Measurements from ENCODE around the gene OCEL1.
"Not testable (repeated sequence)": the region's sequence is repeated elsewhere in the genome, so short reads cannot be mapped to it uniquely, and the experiment has no call there.

OCEL1 gene

GRCh38 chr19:17259934-17260333 lies 33.9 kb downstream of the OCEL1 start:
- Mint-ChIP-seq H3K36me3 (ENCODE audit: low read depth) (no peaks in the 10 kb centered on the region), H3K27ac (no peak overlapping the region), H3K27me3 (no peaks in the 10 kb centered on the region), H3K9me3 (no peaks in the 10 kb centered on the region), H3K4me1 (ENCODE audit: low read depth) (peaks cover 9% of the 10 kb centered on the region), H3K4me3 (no peak overlapping the region)
- DNase-seq, result no peak

- H3K27me3 Mint-ChIP-seq, result no peaks in the 10 kb centered on the region
- no peak overlapping the region for H3K4me3 Mint-ChIP-seq
- no peaks in the 10 kb centered on the region for H3K36me3 Mint-ChIP-seq (ENCODE audit: low read depth)
- H3K27ac Mint-ChIP-seq, result no peak overlapping the region
- DNase-seq, result peak; percentile 93
- H3K4me1 Mint-ChIP-seq (ENCODE audit: low read depth), result peaks cover 9% of the 10 kb centered on the region
- H3K9me3 Mint-ChIP-seq, result no peaks in the 10 kb centered on the region
Measured at GRCh38 chr19:17260842-17261325, 34.9 kb downstream of the OCEL1 start.

GRCh38 chr19:17262557-17262956 lies 36.5 kb downstream of the OCEL1 start:
- Mint-ChIP-seq H3K4me3 (no peak overlapping the region), H3K36me3 (ENCODE audit: low read depth) (peaks cover 3% of the 10 kb centered on the region), H3K4me1 (ENCODE audit: low read depth) (peaks cover 17% of the 10 kb centered on the region), H3K9me3 (no peaks in the 10 kb centered on the region), H3K27me3 (no peaks in the 10 kb centered on the region), H3K27ac (no peak overlapping the region)
- DNase-seq, result no peak

- H3K4me1 Mint-ChIP-seq (ENCODE audit: low read depth), result peaks cover 25% of the 10 kb centered on the region
- no peak for DNase-seq
- peaks cover 15% of the 10 kb centered on the region for H3K36me3 Mint-ChIP-seq (ENCODE audit: low read depth)
- H3K27me3 Mint-ChIP-seq, result no peaks in the 10 kb centered on the region
- H3K4me3 Mint-ChIP-seq, result no peak overlapping the region
- H3K9me3 Mint-ChIP-seq, result no peaks in the 10 kb centered on the region
- H3K27ac Mint-ChIP-seq, result peak overlapping the region; percentile 44
Measured at GRCh38 chr19:17263712-17264640, 38.0 kb downstream of the OCEL1 start.

GRCh38 chr19:17264641-17264979 lies 38.6 kb downstream of the OCEL1 start, which contains the start of gene USHBP1:
Gene USHBP1 (minus strand): TSS chr19:17264745. CDS start chr19:17264299, 446 bp downstream.
- peak within 1 kb of the TSS; percentile 44 for H3K27ac Mint-ChIP-seq
- peaks cover 20% of the 10 kb centered on the region for H3K36me3 Mint-ChIP-seq (ENCODE audit: low read depth)
- H3K4me3 Mint-ChIP-seq, result no peak within 1 kb of the TSS
- H3K4me1 Mint-ChIP-seq (ENCODE audit: low read depth), result peaks cover 26% of the 10 kb centered on the region
- DNase-seq, result no peak
- H3K27me3 Mint-ChIP-seq, result no peaks in the 10 kb centered on the region
- no peaks in the 10 kb centered on the region for H3K9me3 Mint-ChIP-seq

GRCh38 chr19:17266026-17266425 lies 40.0 kb downstream of the OCEL1 start:
- no peak for DNase-seq
- Mint-ChIP-seq H3K27ac (no peak overlapping the region), H3K4me3 (no peak overlapping the region), H3K27me3 (no peaks in the 10 kb centered on the region), H3K9me3 (no peaks in the 10 kb centered on the region), H3K36me3 (ENCODE audit: low read depth) (peaks cover 30% of the 10 kb centered on the region), H3K4me1 (ENCODE audit: low read depth) (peaks cover 22% of the 10 kb centered on the region)

GRCh38 chr19:17266589-17266974 lies 40.6 kb downstream of the OCEL1 start:
- no peak for DNase-seq
- peak overlapping the region; percentile 94 for H3K4me3 Mint-ChIP-seq
- no peaks in the 10 kb centered on the region for H3K27me3 Mint-ChIP-seq
- peaks cover 22% of the 10 kb centered on the region for H3K4me1 Mint-ChIP-seq (ENCODE audit: low read depth)
- H3K36me3 Mint-ChIP-seq (ENCODE audit: low read depth), result peaks cover 36% of the 10 kb centered on the region
- peak overlapping the region; percentile 91 for H3K27ac Mint-ChIP-seq
- H3K9me3 Mint-ChIP-seq, result no peaks in the 10 kb centered on the region

GRCh38 chr19:17266975-17267788 lies 41.2 kb downstream of the OCEL1 start, which contains the start of gene BABAM1:
Gene BABAM1 (plus strand): TSS chr19:17267443. CDS start chr19:17268807, 1,364 bp downstream.
- DNase-seq, result peak; percentile 90
- Mint-ChIP-seq H3K4me3 (peak within 1 kb of the TSS; percentile 94), H3K27me3 (no peaks in the 10 kb centered on the region), H3K4me1 (ENCODE audit: low read depth) (peaks cover 22% of the 10 kb centered on the region), H3K9me3 (no peaks in the 10 kb centered on the region), H3K27ac (peak within 1 kb of the TSS; percentile 91), H3K36me3 (ENCODE audit: low read depth) (peaks cover 40% of the 10 kb centered on the region)

GRCh38 chr19:17268754-17269153 lies 42.7 kb downstream of the OCEL1 start:
- Mint-ChIP-seq H3K27me3 (no peaks in the 10 kb centered on the region), H3K4me3 (peak overlapping the region; percentile 94), H3K27ac (no peak overlapping the region), H3K4me1 (ENCODE audit: low read depth) (peaks cover 22% of the 10 kb centered on the region), H3K9me3 (no peaks in the 10 kb centered on the region), H3K36me3 (ENCODE audit: low read depth) (peaks cover 48% of the 10 kb centered on the region)
- DNase-seq, result no peak

- peaks cover 71% of the 10 kb centered on the region for H3K36me3 Mint-ChIP-seq (ENCODE audit: low read depth)
- not testable (repeated sequence) for H3K9me3 Mint-ChIP-seq; H3K4me1 Mint-ChIP-seq (ENCODE audit: low read depth); H3K4me3 Mint-ChIP-seq; H3K27me3 Mint-ChIP-seq; DNase-seq; H3K27ac Mint-ChIP-seq
Measured at GRCh38 chr19:17274892-17275291, 48.9 kb downstream of the OCEL1 start.

GRCh38 chr19:17275441-17276175 lies 49.6 kb downstream of the OCEL1 start:
- no peak overlapping the region for H3K4me3 Mint-ChIP-seq
- H3K36me3 Mint-ChIP-seq (ENCODE audit: low read depth), result peaks cover 65% of the 10 kb centered on the region
- DNase-seq, result no peak
- H3K27ac Mint-ChIP-seq, result no peak overlapping the region
- no peaks in the 10 kb centered on the region for H3K27me3 Mint-ChIP-seq
- no peaks in the 10 kb centered on the region for H3K4me1 Mint-ChIP-seq (ENCODE audit: low read depth)
- no peaks in the 10 kb centered on the region for H3K9me3 Mint-ChIP-seq
